Naive B cell (primary cell): Measurements from ENCODE around the gene ARNT2. TPM values are rescaled to one million over a fixed set of nuclear protein-coding genes. Genes with fewer than 3 reads are reported as not detected.
A peak's percentile ranks its signal among the peaks of the same experiment; 100 is the strongest.

Experiments
- ATAC-seq, 2 donors: fragments of 150-1000 bp; cut with Tn5 transposase; 2 replicates each; pipeline ENCODE4 v1.10.0; 2021; ENCODE audit warnings: low read depth in 2 of 2, mild to moderate bottlenecking in 2 of 2, moderate library complexity in 2 of 2
- DNase-seq: peaks from one replicate; pipeline ENCODE4 v3.0.0; 2022
- H3K27ac Mint-ChIP-seq, 6 donors: one replicate each; pipeline ENCODE4 v1.8.0; 2020 to 2022; ENCODE audit warnings: mild to moderate bottlenecking in 6 of 6, mixed read lengths in 6 of 6, moderate library complexity in 5 of 6, inconsistent platforms in 2 of 6
- H3K27me3 Mint-ChIP-seq, 3 donors: one replicate each; pipeline ENCODE4 v1.8.0; 2021 to 2022; ENCODE audit warnings: mixed read lengths in 3 of 3, mild to moderate bottlenecking in 1 of 3
- H3K36me3 Mint-ChIP-seq, 2 donors: one replicate each; pipeline ENCODE4 v1.8.0; 2020 to 2022; ENCODE audit warnings: mixed read lengths in 2 of 2, inconsistent platforms in 1 of 2, mild to moderate bottlenecking in 1 of 2
- H3K4me1 Mint-ChIP-seq, 3 donors: one replicate each; pipeline ENCODE4 v1.8.0; 2020 to 2022; ENCODE audit warnings: mixed read lengths in 3 of 3, inconsistent platforms in 1 of 3, mild to moderate bottlenecking in 1 of 3, moderate library complexity in 1 of 3
- H3K4me3 Mint-ChIP-seq, 8 donors: one replicate each; pipeline ENCODE4 v1.8.0; 2020 to 2022; ENCODE audit warnings: mild to moderate bottlenecking in 8 of 8, mixed read lengths in 8 of 8, moderate library complexity in 8 of 8, inconsistent platforms in 2 of 8
- H3K9me3 Mint-ChIP-seq, 7 donors: one replicate each; pipeline ENCODE4 v1.8.0; 2020 to 2022; ENCODE audit warnings: mixed read lengths in 7 of 7, mild to moderate bottlenecking in 5 of 7, inconsistent platforms in 2 of 7, moderate library complexity in 1 of 7
- polyA plus RNA-seq, 6 donors: library from polyadenylated mRNA; unstranded; fragments of 300-500 nt; fragmentation: Illumina TruSeq; gene quantifications; one replicate each; pipeline ENCODE4 v1.2.3, GENCODE V29; 2021; ENCODE audit warnings: low read depth in 6 of 6

ARNT2 gene
- polyA plus RNA-seq, 6 donors from 2014 or later = not detected

- DNase-seq (no peak), ATAC-seq (no peak)
- no peaks in the 10 kb centered on the region for H3K36me3 Mint-ChIP-seq
- no peak overlapping the region for H3K4me3 Mint-ChIP-seq
- peaks cover 0 to 6% (median 0%) of the 10 kb centered on the region in 7 donors for H3K9me3 Mint-ChIP-seq
- H3K4me1 Mint-ChIP-seq = no peaks in the 10 kb centered on the region
- H3K27me3 Mint-ChIP-seq = peaks cover 4 to 42% (median 22%) of the 10 kb centered on the region in 3 donors
- H3K27ac Mint-ChIP-seq = no peak overlapping the region
These were observed 154.6 kb downstream of the ARNT2 start for GRCh38 chr15:80558631-80559319.

DNA sequence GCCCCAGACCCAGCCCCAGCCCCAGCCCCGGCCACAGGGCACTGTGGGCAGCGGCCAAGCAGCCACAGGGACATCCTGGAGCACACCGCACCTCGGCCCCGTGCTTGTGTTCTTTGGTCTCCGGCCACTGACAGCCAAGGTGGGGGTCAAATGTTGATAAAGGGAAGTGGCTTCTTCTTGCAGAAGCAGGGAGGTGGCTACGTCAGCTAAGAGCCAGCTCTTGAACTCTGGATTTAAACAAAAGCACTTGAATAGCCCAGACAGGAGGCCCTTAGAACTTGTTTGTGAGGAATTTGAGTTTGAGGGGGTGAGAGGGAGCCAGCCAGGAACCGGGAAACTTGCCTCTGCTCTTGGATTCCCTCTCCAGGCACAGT, 155.1 kb downstream of the ARNT2 start:
- DNase-seq (no peak), ATAC-seq (no peak)
- no peaks in the 10 kb centered on the region for H3K36me3 Mint-ChIP-seq
- H3K27me3 Mint-ChIP-seq = peaks cover 4 to 42% (median 22%) of the 10 kb centered on the region in 3 donors
- no peak overlapping the region for H3K27ac Mint-ChIP-seq
- H3K9me3 Mint-ChIP-seq = peaks cover 0 to 6% (median 0%) of the 10 kb centered on the region in 7 donors
- no peak overlapping the region for H3K4me3 Mint-ChIP-seq
- no peaks in the 10 kb centered on the region for H3K4me1 Mint-ChIP-seq

GRCh38 chr15:80559761-80560160, 155.6 kb downstream of the ARNT2 start:
- Mint-ChIP-seq H3K4me1 (no peaks in the 10 kb centered on the region), H3K27ac (peak overlapping the region in 1 of 6 donors; percentile 53)
- no peak for ATAC-seq

GRCh38 chr15:80560601-80561400, 156.6 kb downstream of the ARNT2 start:
- Mint-ChIP-seq H3K27me3 (peaks cover 4 to 34% (median 18%) of the 10 kb centered on the region in 3 donors), H3K27ac (no peak overlapping the region), H3K4me3 (no peak overlapping the region), H3K9me3 (peaks cover 0 to 6% (median 0%) of the 10 kb centered on the region in 7 donors), H3K36me3 (no peaks in the 10 kb centered on the region), H3K4me1 (no peaks in the 10 kb centered on the region)
- ATAC-seq (no peak), DNase-seq (no peak)

More at GRCh38 chr15:80559761-80560160, 155.6 kb downstream of the ARNT2 start:
- H3K9me3 Mint-ChIP-seq = peaks cover 0 to 6% (median 0%) of the 10 kb centered on the region in 7 donors
- H3K36me3 Mint-ChIP-seq = no peaks in the 10 kb centered on the region
- H3K4me3 Mint-ChIP-seq = no peak overlapping the region
- peaks cover 4 to 42% (median 22%) of the 10 kb centered on the region in 3 donors for H3K27me3 Mint-ChIP-seq
- DNase-seq = no peak

DNA sequence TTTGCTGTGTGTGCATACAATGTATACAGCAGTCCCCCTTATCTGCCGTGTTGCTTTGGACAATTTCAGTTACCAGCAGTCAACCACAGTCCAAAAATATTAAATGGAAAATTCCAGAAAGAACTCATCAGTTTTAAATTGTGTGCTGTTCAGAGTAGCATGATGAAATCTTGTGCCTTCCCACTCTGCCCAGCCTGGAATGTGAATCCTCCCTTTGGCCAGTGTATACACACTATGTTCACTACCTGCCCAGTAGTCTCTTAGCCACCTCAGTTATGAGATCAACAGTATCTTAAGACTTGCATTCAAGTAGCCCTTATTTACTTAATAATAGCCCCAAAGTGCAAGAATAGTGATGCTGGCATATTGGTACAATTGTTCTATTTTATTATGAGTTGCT, 157.3 kb downstream of the ARNT2 start:
- Mint-ChIP-seq H3K4me3 (no peak overlapping the region), H3K27ac (no peak overlapping the region), H3K36me3 (no peaks in the 10 kb centered on the region), H3K4me1 (no peaks in the 10 kb centered on the region), H3K27me3 (peaks cover 8 to 41% (median 22%) of the 10 kb centered on the region in 3 donors), H3K9me3 (peaks cover 0 to 6% (median 0%) of the 10 kb centered on the region in 7 donors)
- DNase-seq (no peak), ATAC-seq (no peak)

DNA sequence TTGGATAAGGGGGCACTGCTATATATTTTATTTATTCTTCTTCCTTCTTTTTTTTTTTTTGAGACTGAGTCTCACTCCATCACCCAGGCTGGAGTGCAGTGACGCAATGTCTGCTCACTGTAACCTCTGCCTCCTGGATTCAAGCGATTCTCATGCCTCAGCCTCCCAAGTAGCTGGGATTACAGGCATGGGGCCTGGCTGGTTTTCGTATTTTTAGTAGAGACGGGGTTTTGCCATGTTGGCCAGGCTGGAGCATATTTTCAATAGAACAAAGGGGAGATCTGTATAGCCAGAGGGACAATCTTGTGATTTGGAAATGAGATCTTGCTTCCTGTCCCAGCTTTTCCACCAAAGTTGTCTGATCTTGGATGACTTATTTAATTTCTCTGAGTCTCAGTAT, 157.9 kb downstream of the ARNT2 start:
- Mint-ChIP-seq H3K36me3 (no peaks in the 10 kb centered on the region), H3K4me3 (no peak overlapping the region), H3K27me3 (peaks cover 9 to 46% (median 24%) of the 10 kb centered on the region in 3 donors), H3K27ac (no peak overlapping the region), H3K9me3 (peaks cover 0 to 6% (median 0%) of the 10 kb centered on the region in 7 donors), H3K4me1 (no peaks in the 10 kb centered on the region)
- ATAC-seq = no peak
- no peak for DNase-seq

DNA sequence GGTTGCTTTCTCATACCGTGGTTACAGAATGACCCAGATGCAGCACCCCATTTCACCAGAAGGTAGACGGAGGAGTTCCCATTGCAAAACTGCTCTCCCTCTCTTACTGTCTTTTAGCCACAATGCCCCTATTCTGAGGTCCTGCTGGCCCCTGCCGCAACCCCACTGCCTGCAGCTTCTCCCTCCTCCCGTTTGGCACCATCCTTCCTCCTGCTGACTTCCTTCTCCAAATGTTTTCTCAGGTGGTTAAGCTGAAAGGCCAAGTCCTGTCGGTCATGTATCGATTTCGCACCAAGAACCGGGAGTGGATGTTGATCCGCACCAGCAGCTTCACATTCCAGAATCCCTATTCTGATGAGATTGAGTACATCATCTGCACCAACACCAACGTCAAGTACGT, 158.7 kb downstream of the ARNT2 start:
- Mint-ChIP-seq H3K27me3 (peaks cover 6 to 43% (median 17%) of the 10 kb centered on the region in 3 donors), H3K36me3 (no peaks in the 10 kb centered on the region), H3K9me3 (peaks cover 0 to 3% (median 0%) of the 10 kb centered on the region in 7 donors), H3K4me1 (no peaks in the 10 kb centered on the region), H3K27ac (peak overlapping the region in 1 of 6 donors; percentile 59), H3K4me3 (no peak overlapping the region)
- no peak for DNase-seq
- no peak for ATAC-seq

DNA sequence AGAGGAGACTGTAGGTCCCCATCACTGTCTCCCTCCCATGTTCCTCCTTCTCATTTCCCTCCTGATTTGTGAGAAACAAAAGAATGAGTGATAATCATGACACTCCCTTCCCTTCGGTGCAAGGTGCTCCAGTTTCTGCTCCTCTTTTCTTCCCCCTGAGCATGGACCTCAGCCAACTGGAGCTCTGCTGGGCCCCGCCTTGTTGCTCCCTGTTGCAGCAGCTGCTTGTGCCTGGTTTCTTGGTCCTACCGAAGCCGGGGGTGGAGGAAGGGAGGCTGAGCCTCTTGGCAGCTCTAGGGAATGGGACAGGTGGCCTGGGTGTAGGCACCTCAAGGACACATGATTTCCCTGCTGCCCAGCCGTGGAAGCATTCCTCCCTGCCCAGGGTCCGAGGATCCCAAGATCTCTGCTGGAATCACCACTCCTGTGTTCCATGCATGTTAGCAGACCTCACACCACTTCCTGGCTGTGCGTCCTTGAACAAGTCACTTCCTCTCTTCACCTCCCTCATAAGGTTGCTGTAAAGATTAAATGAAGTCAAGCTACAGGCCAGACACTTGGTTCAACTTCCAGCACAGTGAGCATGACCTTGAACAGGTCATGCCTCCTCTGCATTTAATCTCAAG, 159.3 kb downstream of the ARNT2 start:
- Mint-ChIP-seq H3K4me1 (no peaks in the 10 kb centered on the region), H3K4me3 (no peak overlapping the region), H3K27ac (no peak overlapping the region), H3K27me3 (peaks cover 6 to 37% (median 17%) of the 10 kb centered on the region in 3 donors), H3K9me3 (no peaks in the 10 kb centered on the region), H3K36me3 (no peaks in the 10 kb centered on the region)
- DNase-seq (no peak), ATAC-seq (no peak)

DNA sequence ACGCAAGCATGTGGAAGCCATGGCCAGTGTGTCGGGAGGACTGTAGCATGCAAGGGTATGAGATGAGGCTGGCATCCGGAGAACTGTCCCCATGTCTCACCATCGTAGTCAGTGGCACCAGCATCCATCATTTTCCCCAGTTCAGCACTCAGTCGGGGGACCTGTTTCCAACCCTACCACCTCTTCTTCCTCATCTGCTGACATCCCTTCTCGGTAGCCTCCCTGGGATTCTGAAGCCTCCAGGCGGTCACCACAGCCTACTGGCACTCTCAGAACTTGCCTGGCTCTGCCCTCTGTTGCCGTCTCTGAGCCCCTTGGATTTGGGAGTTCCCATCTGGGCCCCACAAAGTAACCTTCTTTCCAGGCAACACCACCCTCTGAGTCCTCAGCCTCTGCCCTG, 159.9 kb downstream of the ARNT2 start:
- Mint-ChIP-seq H3K27ac (no peak overlapping the region), H3K9me3 (no peaks in the 10 kb centered on the region), H3K27me3 (peaks cover 6 to 37% (median 17%) of the 10 kb centered on the region in 3 donors), H3K4me3 (no peak overlapping the region), H3K4me1 (no peaks in the 10 kb centered on the region), H3K36me3 (no peaks in the 10 kb centered on the region)
- ATAC-seq (no peak), DNase-seq (no peak)

DNA sequence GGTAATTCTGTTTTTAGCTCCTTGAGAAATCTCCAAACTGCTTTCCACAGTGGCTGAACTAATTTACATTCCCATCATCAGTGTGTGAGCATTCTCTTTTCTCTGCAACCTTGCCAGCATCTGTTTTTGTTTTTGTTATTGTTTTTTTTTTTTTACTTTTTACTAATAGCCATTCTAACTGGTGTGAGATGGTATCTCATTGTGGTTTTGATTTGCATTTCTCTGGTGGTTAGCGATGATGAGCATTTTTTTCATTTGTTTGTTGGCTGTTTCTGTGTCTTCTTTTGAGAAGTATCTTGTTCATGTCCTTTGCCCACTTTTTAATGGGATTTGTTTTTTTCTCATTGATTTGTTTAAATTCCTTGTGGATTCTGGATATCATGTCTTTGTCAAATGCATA, 161.2 kb downstream of the ARNT2 start:
- H3K4me3 Mint-ChIP-seq = no peak overlapping the region
- ATAC-seq (no peak), DNase-seq (no peak)
- H3K9me3 Mint-ChIP-seq = no peaks in the 10 kb centered on the region
- H3K36me3 Mint-ChIP-seq = no peaks in the 10 kb centered on the region
- no peak overlapping the region for H3K27ac Mint-ChIP-seq
- H3K4me1 Mint-ChIP-seq = no peaks in the 10 kb centered on the region
- peaks cover 6 to 37% (median 17%) of the 10 kb centered on the region in 3 donors for H3K27me3 Mint-ChIP-seq

DNA sequence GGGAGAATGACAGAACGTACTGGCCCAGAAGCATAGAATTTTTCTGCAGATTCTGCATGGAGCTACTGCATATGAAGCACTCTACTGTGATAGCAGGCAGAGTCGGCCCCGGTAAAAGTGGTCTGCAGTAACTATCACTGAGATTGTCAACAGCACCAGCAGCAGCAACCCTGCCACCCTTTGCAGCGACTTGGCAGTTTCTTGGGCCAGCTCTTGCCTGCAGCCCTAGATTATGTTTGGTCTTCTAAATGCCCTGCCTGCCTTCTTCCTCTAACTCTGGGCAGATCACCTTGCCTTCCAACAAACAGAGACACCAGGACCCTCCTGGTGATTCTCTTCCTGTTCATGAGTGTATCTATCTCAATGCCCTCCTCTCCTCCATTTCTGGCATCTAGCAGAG, 161.8 kb downstream of the ARNT2 start:
- ATAC-seq = no peak
- H3K27me3 Mint-ChIP-seq = peaks cover 7 to 36% (median 17%) of the 10 kb centered on the region in 3 donors

GRCh38 chr15:80567721-80568157, 163.6 kb downstream of the ARNT2 start:
- Mint-ChIP-seq H3K27me3 (peaks cover 15 to 27% (median 17%) of the 10 kb centered on the region in 3 donors), H3K9me3 (no peaks in the 10 kb centered on the region), H3K4me1 (no peaks in the 10 kb centered on the region), H3K4me3 (no peak overlapping the region), H3K27ac (no peak overlapping the region), H3K36me3 (no peaks in the 10 kb centered on the region)
- DNase-seq (peak; percentile 1), ATAC-seq (no peak)

More for the DNA sequence above, 161.8 kb downstream of the ARNT2 start:
- Mint-ChIP-seq H3K36me3 (no peaks in the 10 kb centered on the region), H3K27ac (no peak overlapping the region), H3K9me3 (no peaks in the 10 kb centered on the region), H3K4me1 (no peaks in the 10 kb centered on the region), H3K4me3 (no peak overlapping the region)
- DNase-seq = no peak

- H3K4me3 Mint-ChIP-seq = no peak overlapping the region
- H3K27ac Mint-ChIP-seq = no peak overlapping the region
- H3K36me3 Mint-ChIP-seq = no peaks in the 10 kb centered on the region
- no peaks in the 10 kb centered on the region for H3K4me1 Mint-ChIP-seq
- ATAC-seq (no peak), DNase-seq (no peak)
- H3K9me3 Mint-ChIP-seq = no peaks in the 10 kb centered on the region
- H3K27me3 Mint-ChIP-seq = peaks cover 15 to 22% (median 17%) of the 10 kb centered on the region in 3 donors
These were observed 164.1 kb downstream of the ARNT2 start for GRCh38 chr15:80568298-80568697.
